Limb (tissue), 2 donors: Measurements from ENCODE around the gene FAM227A.
A peak's percentile ranks its signal among the peaks of the same experiment; 100 is the strongest.
"Not testable (repeated sequence)": the region's sequence is repeated elsewhere in the genome, so short reads cannot be mapped to it uniquely, and the experiment has no call there.

Experiments
- DNase-seq, 2 donors: peaks; one replicate each; pipeline ENCODE4 v3.0.0-alpha.2; 2016; ENCODE audit errors: extremely low spot score in 2 of 2

FAM227A gene

GRCh38 chr22:38611559-38611958 is 44.6 kb downstream of the FAM227A start:
- no peak for DNase-seq

DNA sequence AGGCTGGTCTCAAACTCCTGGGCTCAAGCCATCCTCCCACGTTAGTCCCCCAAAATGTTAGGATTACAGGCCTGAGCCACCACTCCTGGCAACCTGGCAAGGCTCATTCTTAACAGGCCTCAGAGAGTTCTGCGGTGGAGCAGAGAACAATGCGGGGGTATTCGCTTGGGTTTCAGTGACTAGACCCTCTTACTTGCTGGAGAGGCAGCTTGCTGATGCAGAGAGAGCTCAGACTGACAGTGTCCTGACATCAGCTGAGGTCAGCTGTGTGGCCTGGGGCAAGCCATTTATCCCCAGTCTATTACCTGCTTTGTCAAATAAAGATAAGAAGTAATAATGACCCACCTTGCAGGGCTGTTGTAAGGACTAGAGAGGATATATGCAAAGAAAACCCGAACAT is 46.0 kb downstream of the FAM227A start:
- no peak for DNase-seq

GRCh38 chr22:38608992-38609750 is 47.0 kb downstream of the FAM227A start:
- no peak for DNase-seq

- DNase-seq = no peak
Measured at GRCh38 chr22:38607680-38608079, 48.5 kb downstream of the FAM227A start.

- DNase-seq = no peak
Measured at GRCh38 chr22:38602166-38602565, 54.0 kb downstream of the FAM227A start.

DNA sequence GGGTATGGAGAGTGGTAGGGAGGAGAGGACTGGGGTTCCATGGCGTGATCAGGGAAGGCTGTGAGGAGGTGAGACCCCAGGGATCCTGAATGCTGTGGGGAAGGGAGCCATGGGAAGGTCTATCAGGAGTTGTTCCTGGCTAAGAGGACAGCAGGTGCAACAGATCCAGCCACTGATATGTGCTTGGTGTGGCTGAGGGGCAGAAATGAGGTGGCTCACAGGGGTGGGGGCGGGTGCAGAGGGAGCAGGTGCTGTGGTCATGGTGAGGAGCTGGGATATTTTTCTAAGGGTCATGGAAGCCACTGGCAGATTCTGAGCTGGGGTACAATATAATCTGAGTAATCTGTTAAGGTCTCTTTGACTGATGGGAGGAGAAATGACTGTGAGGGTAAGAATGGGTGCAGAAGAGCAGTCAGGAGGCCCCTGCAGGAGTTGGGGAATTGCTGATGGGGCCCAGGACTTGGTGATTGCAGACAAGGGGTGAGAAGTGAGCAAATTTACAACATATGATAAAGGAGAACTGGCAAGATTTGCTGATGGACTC is 54.9 kb downstream of the FAM227A start:
- no peak for DNase-seq

DNA sequence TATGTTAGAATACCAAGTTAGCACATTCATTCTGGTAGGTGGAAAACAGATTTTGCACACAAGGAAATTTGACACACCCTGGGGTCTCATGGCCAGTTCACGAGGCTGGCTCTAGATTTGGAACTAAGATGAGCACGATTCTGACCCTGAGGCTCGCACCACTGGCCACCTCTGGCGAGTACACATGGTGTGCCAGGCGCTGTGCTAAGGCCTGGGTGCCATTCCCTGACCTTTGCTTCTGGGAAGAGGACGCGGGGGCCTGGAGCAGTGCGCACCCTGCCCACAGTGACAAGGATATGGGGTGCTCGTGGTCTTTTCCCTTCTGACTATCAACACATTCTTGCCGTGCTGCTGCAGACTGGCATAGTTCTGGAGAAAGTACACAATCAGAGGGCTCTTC is 56.7 kb downstream of the FAM227A start:
- no peak for DNase-seq

GRCh38 chr22:38582923-38583322 is 73.3 kb downstream of the FAM227A start:
- not testable (repeated sequence) for DNase-seq

DNA sequence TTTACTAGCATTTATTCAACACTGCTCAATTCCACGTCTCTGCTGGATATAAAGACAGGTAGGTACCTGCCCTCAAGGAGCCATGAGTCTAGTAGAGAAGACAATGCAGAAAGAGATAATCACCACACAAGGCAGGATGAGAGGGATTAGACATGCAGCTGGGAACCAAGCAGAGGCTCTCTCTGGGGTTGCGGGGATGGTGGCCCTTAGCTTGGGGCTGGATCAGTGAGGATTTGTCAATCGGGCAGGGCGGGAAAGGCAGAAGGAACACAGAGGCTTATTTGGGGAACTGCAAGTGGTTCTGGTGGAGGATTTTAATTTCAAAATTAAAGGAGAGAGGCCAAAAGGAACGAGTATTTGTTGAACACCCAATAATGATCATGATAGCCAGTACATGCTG is 77.7 kb downstream of the FAM227A start:
- no peak for DNase-seq

GRCh38 chr22:38572065-38572464 is 84.1 kb downstream of the FAM227A start:
- DNase-seq = peak; percentile 43 to 75

- DNase-seq = peak in 1 of 2 donors; percentile 61
Measured at GRCh38 chr22:38570779-38571364, 85.3 kb downstream of the FAM227A start.

- DNase-seq = peak; percentile 91 to 98
Measured at GRCh38 chr22:38569972-38570778, 86.0 kb downstream of the FAM227A start, which contains the start of gene DMC1. Gene DMC1 (minus strand): TSS chr22:38570183. CDS start chr22:38568256, 1,927 bp downstream.

GRCh38 chr22:38569181-38569971 is 86.8 kb downstream of the FAM227A start:
- DNase-seq = peak in 1 of 2 donors; percentile 44

- peak in 1 of 2 donors; percentile 17 for DNase-seq
Measured at GRCh38 chr22:38567531-38568285, 88.5 kb downstream of the FAM227A start.

- no peak for DNase-seq
Measured at GRCh38 chr22:38566726-38567504, 89.3 kb downstream of the FAM227A start.

GRCh38 chr22:38565441-38565840 is 90.8 kb downstream of the FAM227A start:
- DNase-seq = no peak

DNA sequence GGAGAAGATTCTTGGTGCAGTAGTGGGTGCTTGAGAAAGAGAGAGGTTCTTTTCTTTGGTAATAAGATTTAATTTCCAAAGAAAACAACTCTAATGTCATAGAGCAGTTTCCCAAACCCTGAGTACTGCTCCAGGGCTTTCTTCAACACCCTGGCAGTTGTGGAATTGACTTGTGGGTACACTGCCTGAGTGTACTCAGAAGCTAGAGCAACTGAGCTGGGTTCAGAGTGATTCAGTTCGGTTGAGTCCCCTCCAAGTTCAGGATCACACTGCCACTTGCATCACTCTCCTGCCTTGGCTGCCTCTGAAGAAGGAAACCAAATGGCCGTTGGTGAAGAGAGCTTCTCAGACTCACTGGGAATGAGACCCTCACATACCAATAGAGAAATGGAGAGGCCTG is 91.5 kb downstream of the FAM227A start:
- no peak for DNase-seq

DNA sequence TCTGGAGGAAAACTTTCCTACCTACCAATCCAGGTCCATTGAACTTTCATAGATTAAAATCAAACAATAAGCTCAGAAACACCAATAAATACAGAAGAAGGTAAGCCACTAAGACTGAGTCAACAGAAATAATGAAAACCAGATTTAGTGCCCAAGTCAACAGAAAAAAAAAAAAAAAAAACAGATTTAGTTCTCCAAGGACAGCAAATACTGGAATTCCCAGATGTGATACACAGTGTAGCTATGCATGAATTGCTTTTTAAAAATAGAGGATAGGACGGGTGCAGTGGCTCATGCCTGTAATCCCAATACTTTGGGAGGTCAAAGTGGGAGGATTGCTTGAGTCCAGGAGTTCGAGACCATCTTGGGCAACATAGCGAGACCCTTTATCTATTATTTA is 101.9 kb downstream of the FAM227A start:
- no peak for DNase-seq

DNA sequence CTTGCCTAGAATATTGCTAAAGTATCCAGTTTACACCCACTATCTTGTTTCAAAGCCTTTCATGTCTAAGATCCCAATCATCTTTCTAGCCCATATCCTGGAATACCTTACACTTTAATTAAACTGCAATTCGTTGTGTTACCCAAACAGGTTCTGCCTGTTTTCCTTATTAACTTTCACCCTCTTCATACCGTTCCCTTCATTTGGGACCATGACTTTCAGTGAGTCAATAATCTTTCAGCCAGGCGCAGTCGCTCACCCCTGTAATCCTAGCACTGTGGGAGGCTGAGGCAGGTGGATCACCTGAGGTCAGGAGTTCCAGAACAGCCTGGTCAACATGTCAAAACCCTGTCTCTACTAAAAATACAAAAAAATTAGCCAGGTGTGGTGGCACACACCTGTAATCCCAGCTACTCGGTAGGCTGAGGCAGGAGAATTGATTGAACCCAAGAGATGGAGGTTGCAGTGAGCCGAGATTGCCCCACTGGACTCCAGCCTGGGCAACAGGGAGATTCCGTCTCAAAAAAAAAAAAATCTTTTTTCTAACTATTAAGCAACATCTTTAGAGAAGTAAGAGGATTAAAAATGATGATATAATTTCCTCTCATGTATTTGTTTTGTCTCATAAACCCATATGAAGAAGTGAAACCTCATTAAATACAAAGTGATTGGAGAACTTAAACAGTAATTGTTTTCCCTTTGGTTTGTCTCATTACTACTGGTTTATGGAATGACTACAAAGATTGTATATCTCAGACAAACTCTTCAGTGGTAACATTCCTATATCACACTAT is 106.9 kb downstream of the FAM227A start:
- DNase-seq = no peak
